GM12878 (cell line): ENCODE measurements around the gene ETV4. TPM values are rescaled to one million over a fixed set of nuclear protein-coding genes. Genes with fewer than 3 reads are reported as not detected.

Source experiments
- EZH2 ChIP-seq: IDR thresholded peaks from 2 replicates; pipeline ENCODE4 v1.6.1; 2012; ENCODE audit warnings: low read depth, mild to moderate bottlenecking, control low read depth, inconsistent platforms, low read length, borderline replicate concordance; ENCODE audit not compliant: control insufficient read depth
- FOS ChIP-seq: IDR thresholded peaks from 3 replicates; pipeline ENCODE4 v1.6.1; 2011; ENCODE audit warnings: borderline replicate concordance; ENCODE audit not compliant: insufficient read length; ENCODE audit errors: extremely low read depth
- IRF4 ChIP-seq: IDR thresholded peaks from 2 replicates; pipeline ENCODE4 v1.6.1; 2011; ENCODE audit warnings: low read depth, low read length
- MTA2 ChIP-seq: fragments of 450-650 bp; IDR thresholded peaks from 2 replicates; pipeline ENCODE4 v1.6.1; 2016; ENCODE audit warnings: low read depth, mild to moderate bottlenecking, moderate library complexity
- MXI1 ChIP-seq: fragments of 150-350 bp; IDR thresholded peaks from 2 replicates; pipeline ENCODE4 v1.6.1; 2011; ENCODE audit warnings: low read depth, mild to moderate bottlenecking, inconsistent platforms, low read length, improper control_type of control experiment
- MYB ChIP-seq: fragments of 150-350 bp; IDR thresholded peaks from 2 replicates; pipeline ENCODE4 v1.6.1; 2014; ENCODE audit warnings: mild to moderate bottlenecking, low read depth, low read length, borderline replicate concordance
- NBN ChIP-seq: fragments of 450-650 bp; IDR thresholded peaks from 2 replicates; pipeline ENCODE4 v1.6.1; 2016
- NFIC ChIP-seq: IDR thresholded peaks from 2 replicates; pipeline ENCODE4 v1.6.1; 2012; ENCODE audit warnings: low read depth, mild to moderate bottlenecking, inconsistent platforms, low read length, moderate library complexity
- RB1 ChIP-seq: fragments of 450-650 bp; formaldehyde crosslinking; IDR thresholded peaks from 2 replicates; pipeline ENCODE4 v1.6.1; 2017; ENCODE audit warnings: mild to moderate bottlenecking, borderline replicate concordance
- RFX5 ChIP-seq: IDR thresholded peaks from 2 replicates; pipeline ENCODE4 v1.6.1; 2011; ENCODE audit warnings: low read depth, low read length, improper control_type of control experiment
- SREBF1 ChIP-seq: IDR thresholded peaks from 2 replicates; pipeline ENCODE4 v1.6.1; 2012; ENCODE audit warnings: mild to moderate bottlenecking, low read length
- TCF12 ChIP-seq: IDR thresholded peaks from 2 replicates; pipeline ENCODE4 v1.6.1; 2011; ENCODE audit warnings: low read depth, mild to moderate bottlenecking, low read length
- polyA plus RNA-seq, 11 experiments: library from polyadenylated mRNA; depleted of rRNA in 4 of 11; unstranded in 6 of 11; stranded (reverse) in 5 of 11; fragments of >200 nt; fragmentation: Nextera tagmentation in 4 of 11; fragmentation: Illumina TruSeq in 1 of 11; extraction: Ambion mirVana in 4 of 11; extraction: Trizol in 1 of 11; gene quantifications; 1 replicate in 1 of 11; 2 replicates in 10 of 11; pipeline versions ENCODE4 v1.2.1 to v1.2.3, GENCODE V29; 2011 to 2016; ENCODE audit warnings: inconsistent platforms in 2 of 11, missing spikeins in 2 of 11, low read depth in 1 of 11
- total RNA-seq, 4 experiments: library from RNA; depleted of rRNA in 3 of 4; stranded (reverse); fragments of >200 nt in 3 of 4; fragmentation: Illumina TruSeq in 1 of 4; extraction: Trizol in 1 of 4; gene quantifications; 2 replicates each; pipeline versions ENCODE4 v1.2.1 to v1.2.3, GENCODE V29; 2013 to 2021
- TF ChIP-seq, protein P1 (sequence below): fragments of 150-350 bp; IDR thresholded peaks from 2 replicates; pipeline ENCODE4 v1.6.1; 2016; ENCODE audit warnings: low read depth, low read length
- TF ChIP-seq, protein P2 (sequence below): IDR thresholded peaks from 2 replicates; pipeline ENCODE4 v1.6.1; 2012; ENCODE audit warnings: low read depth, low read length, improper control_type of control experiment
- TF ChIP-seq, protein P3 (sequence below): fragments of 450-650 bp; IDR thresholded peaks from 2 replicates; pipeline ENCODE4 v1.6.1; 2017; ENCODE audit warnings: antibody characterized with exemption, mild to moderate bottlenecking, moderate library complexity
- TF ChIP-seq, protein P4 (sequence below): fragments of 450-650 bp; IDR thresholded peaks from 2 replicates; pipeline ENCODE4 v1.6.1; 2016; ENCODE audit warnings: mild to moderate bottlenecking

The ETV4 gene
- total and polyA plus RNA-seq, 10 of the 15 experiments (the other 5 are each of a cell fraction or from before 2014, with no cell fraction given), result 0.19 to 14.5 (median 1.8) TPM

DNA sequence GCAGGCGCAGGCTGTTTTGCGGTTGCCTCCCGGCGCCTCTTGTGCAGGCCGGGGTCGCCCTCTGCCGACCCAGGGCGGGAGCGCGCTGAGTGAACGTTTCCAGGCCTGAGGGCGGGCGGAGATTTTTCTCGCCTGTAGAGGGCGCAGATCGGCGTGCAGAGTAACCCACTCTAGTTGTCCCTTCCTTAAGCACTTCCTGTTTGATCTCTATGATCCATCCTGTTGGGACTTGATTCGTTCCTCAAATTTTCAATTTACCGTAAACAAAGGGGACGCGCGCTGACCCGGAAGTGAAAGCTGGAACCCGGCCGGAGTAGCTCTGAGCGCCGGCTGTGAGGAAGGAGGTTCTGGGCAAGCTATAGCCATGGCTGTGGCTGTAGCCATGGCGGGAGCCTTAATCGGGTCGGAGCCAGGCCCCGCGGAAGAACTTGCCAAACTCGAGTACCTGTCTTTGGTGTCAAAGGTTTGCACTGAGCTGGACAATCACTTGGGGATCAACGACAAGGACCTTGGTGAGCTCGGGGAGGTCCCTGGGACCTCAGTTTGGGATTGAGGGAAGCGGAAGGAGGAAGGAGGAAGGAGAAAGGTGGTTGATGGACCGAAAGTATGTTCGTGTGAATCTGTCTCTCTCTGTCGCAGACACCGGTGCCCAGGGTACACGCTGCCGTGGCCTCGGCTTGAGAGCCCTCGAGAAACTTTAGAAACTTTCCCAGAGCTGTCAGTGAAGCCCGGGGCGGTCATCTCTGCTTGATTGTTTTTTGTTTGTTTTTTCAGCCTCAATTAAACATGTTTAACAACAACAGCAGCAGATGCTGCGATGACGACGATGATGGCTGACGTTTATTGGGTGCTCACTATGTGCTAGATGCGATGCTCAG lies 62.2 kb downstream of the ETV4 start, which contains the start of gene DHX8 (continued):
- TF ChIP-seq EZH2 (no peak), RFX5 (no peak), TCF12 (peak; percentile 42; the same call in 1 of the 2 replicates), FOS (no peak), NFIC (no peak), IRF4 (peak; percentile 66), MTA2 (peak; percentile 84), SREBF1 (peak; percentile 64; the same call in 1 of the 2 replicates), NBN (peak; percentile 90), MYB (no peak), RB1 (peak; percentile 85; the same call in 1 of the 2 replicates), MXI1 (peak; percentile 94)
- TF ChIP-seq, protein P1, sequence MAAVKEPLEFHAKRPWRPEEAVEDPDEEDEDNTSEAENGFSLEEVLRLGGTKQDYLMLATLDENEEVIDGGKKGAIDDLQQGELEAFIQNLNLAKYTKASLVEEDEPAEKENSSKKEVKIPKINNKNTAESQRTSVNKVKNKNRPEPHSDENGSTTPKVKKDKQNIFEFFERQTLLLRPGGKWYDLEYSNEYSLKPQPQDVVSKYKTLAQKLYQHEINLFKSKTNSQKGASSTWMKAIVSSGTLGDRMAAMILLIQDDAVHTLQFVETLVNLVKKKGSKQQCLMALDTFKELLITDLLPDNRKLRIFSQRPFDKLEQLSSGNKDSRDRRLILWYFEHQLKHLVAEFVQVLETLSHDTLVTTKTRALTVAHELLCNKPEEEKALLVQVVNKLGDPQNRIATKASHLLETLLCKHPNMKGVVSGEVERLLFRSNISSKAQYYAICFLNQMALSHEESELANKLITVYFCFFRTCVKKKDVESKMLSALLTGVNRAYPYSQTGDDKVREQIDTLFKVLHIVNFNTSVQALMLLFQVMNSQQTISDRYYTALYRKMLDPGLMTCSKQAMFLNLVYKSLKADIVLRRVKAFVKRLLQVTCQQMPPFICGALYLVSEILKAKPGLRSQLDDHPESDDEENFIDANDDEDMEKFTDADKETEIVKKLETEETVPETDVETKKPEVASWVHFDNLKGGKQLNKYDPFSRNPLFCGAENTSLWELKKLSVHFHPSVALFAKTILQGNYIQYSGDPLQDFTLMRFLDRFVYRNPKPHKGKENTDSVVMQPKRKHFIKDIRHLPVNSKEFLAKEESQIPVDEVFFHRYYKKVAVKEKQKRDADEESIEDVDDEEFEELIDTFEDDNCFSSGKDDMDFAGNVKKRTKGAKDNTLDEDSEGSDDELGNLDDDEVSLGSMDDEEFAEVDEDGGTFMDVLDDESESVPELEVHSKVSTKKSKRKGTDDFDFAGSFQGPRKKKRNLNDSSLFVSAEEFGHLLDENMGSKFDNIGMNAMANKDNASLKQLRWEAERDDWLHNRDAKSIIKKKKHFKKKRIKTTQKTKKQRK, result no peak
- TF ChIP-seq, protein P2, sequence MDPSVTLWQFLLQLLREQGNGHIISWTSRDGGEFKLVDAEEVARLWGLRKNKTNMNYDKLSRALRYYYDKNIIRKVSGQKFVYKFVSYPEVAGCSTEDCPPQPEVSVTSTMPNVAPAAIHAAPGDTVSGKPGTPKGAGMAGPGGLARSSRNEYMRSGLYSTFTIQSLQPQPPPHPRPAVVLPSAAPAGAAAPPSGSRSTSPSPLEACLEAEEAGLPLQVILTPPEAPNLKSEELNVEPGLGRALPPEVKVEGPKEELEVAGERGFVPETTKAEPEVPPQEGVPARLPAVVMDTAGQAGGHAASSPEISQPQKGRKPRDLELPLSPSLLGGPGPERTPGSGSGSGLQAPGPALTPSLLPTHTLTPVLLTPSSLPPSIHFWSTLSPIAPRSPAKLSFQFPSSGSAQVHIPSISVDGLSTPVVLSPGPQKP, result peak; percentile 84
- TF ChIP-seq, protein P3, sequence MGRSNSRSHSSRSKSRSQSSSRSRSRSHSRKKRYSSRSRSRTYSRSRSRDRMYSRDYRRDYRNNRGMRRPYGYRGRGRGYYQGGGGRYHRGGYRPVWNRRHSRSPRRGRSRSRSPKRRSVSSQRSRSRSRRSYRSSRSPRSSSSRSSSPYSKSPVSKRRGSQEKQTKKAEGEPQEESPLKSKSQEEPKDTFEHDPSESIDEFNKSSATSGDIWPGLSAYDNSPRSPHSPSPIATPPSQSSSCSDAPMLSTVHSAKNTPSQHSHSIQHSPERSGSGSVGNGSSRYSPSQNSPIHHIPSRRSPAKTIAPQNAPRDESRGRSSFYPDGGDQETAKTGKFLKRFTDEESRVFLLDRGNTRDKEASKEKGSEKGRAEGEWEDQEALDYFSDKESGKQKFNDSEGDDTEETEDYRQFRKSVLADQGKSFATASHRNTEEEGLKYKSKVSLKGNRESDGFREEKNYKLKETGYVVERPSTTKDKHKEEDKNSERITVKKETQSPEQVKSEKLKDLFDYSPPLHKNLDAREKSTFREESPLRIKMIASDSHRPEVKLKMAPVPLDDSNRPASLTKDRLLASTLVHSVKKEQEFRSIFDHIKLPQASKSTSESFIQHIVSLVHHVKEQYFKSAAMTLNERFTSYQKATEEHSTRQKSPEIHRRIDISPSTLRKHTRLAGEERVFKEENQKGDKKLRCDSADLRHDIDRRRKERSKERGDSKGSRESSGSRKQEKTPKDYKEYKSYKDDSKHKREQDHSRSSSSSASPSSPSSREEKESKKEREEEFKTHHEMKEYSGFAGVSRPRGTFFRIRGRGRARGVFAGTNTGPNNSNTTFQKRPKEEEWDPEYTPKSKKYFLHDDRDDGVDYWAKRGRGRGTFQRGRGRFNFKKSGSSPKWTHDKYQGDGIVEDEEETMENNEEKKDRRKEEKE, result no peak
- TF ChIP-seq, protein P4, sequence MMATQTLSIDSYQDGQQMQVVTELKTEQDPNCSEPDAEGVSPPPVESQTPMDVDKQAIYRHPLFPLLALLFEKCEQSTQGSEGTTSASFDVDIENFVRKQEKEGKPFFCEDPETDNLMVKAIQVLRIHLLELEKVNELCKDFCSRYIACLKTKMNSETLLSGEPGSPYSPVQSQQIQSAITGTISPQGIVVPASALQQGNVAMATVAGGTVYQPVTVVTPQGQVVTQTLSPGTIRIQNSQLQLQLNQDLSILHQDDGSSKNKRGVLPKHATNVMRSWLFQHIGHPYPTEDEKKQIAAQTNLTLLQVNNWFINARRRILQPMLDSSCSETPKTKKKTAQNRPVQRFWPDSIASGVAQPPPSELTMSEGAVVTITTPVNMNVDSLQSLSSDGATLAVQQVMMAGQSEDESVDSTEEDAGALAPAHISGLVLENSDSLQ, result peak; percentile 66
